Activated CD8-positive, alpha-beta T cell treated with anti-CD3 and anti-CD28 coated beads for 36 hours (primary cell): Measurements from ENCODE around the gene SLC22A17. TPM values are rescaled to one million over a fixed set of nuclear protein-coding genes. Genes with fewer than 3 reads are reported as not detected.
"Not testable (repeated sequence)": the region's sequence is repeated elsewhere in the genome, so short reads cannot be mapped to it uniquely, and the experiment has no call there.

Experiments used
- ATAC-seq: fragments of 200-7000 bp; cut with Tn5 transposase; one replicate; pipeline ENCODE4 v1.10.0; 2021; ENCODE audit warnings: mild to moderate bottlenecking, moderate library complexity
- CTCF ChIA-PET: fragments of 350-600 bp; sonication (Branson Sonifier 250); formaldehyde crosslinking; loops from one replicate; lab custom pipeline; 2021; ENCODE audit warnings: antibody characterized with exemption; lab: Charles Lee
- POLR2A ChIA-PET: fragments of 350-600 bp; sonication (Branson Sonifier 250); formaldehyde crosslinking; loops from one replicate; lab custom pipeline; 2021; ENCODE audit warnings: antibody characterized with exemption; lab: Charles Lee
- DNase-seq: peaks from one replicate; pipeline ENCODE4 v3.0.0-alpha.2; 2020
- H3K27ac Mint-ChIP-seq: one replicate; pipeline ENCODE4 v1.8.0; 2021; ENCODE audit warnings: mild to moderate bottlenecking, mixed read lengths
- H3K27me3 Mint-ChIP-seq: one replicate; pipeline ENCODE4 v1.8.0; 2021; ENCODE audit warnings: mixed read lengths
- H3K36me3 Mint-ChIP-seq: one replicate; pipeline ENCODE4 v1.8.0; 2021; ENCODE audit warnings: low read depth, mixed read lengths
- H3K4me1 Mint-ChIP-seq: one replicate; pipeline ENCODE4 v1.8.0; 2021; ENCODE audit warnings: low read depth, mixed read lengths
- H3K4me3 Mint-ChIP-seq: one replicate; pipeline ENCODE4 v1.8.0; 2021; ENCODE audit warnings: mild to moderate bottlenecking, moderate library complexity, mixed read lengths
- H3K9me3 Mint-ChIP-seq: one replicate; pipeline ENCODE4 v1.8.0; 2021; ENCODE audit warnings: mixed read lengths
- CTCF ChIP-seq: fragments of 200-600 bp; IDR thresholded peaks from one replicate; pipeline ENCODE4 v1.8.0; 2022; ENCODE audit warnings: antibody characterized with exemption, mild to moderate bottlenecking
- intact Hi-C: fragments of 100-400 bp; cut with micrococcal nuclease; formaldehyde crosslinking; loops from one replicate; pipeline ENCODE4 v1.10.0; 2022
- total RNA-seq, 2 experiments: library from RNA; stranded (reverse); gene quantifications; one replicate each; pipeline ENCODE4 v1.2.3, GENCODE V29; 2021

The SLC22A17 gene
- total RNA-seq: 1 to 10 TPM; 2.3 TPM

- Mint-ChIP-seq H3K9me3 (no peaks in the 10 kb centered on the region), H3K4me3 (peak within 1 kb of the TSS; percentile 54), H3K4me1 (peaks cover 4% of the 10 kb centered on the region), H3K36me3 (no peaks in the 10 kb centered on the region), H3K27ac (no peak within 1 kb of the TSS), H3K27me3 (peaks cover 35% of the 10 kb centered on the region)
- no peak for TF ChIP-seq CTCF
- ATAC-seq (peak; percentile 92), DNase-seq (peak; percentile 71)
- intact Hi-C loops: no loop called here
- POLR2A ChIA-PET: interaction anchor here (0.8 to 2.0 kb wide), 2 partner anchors 11 to 31 kb away, joined by 3 to 6 read pairs; partner anchors contain the start of gene PABPN1
- CTCF ChIA-PET: interaction anchor here (1.1 to 2.8 kb wide), 3 partner anchors 14 to 27 kb away, joined by 3 to 19 read pairs (median 7); no protein-coding TSS in a partner anchor
Observed at GRCh38 chr14:23352506-23353432, at the start of gene SLC22A17. TSS of gene SLC22A17 (minus strand) at chr14:23352887.

GRCh38 chr14:23401291-23401690 is 48.6 kb upstream of the SLC22A17 start:
- no peak for ATAC-seq
- ChIA-PET CTCF (no interaction called here), POLR2A (no interaction called here)
- Mint-ChIP-seq H3K9me3 (no peaks in the 10 kb centered on the region), H3K36me3 (no peaks in the 10 kb centered on the region), H3K27me3 (no peaks in the 10 kb centered on the region), H3K27ac (no peak overlapping the region), H3K4me1 (no peaks in the 10 kb centered on the region), H3K4me3 (no peak overlapping the region)
- intact Hi-C loops: no loop called here
- TF ChIP-seq CTCF: no peak
- no peak for DNase-seq

GRCh38 chr14:23400496-23401149 is 47.9 kb upstream of the SLC22A17 start:
- H3K36me3 Mint-ChIP-seq, H3K4me3 Mint-ChIP-seq, H3K27me3 Mint-ChIP-seq, intact Hi-C loops, H3K9me3 Mint-ChIP-seq, H3K4me1 Mint-ChIP-seq, H3K27ac Mint-ChIP-seq, ATAC-seq, DNase-seq, CTCF ChIA-PET, POLR2A ChIA-PET: not testable (repeated sequence)

- ATAC-seq (no peak), DNase-seq (no peak)
- H3K27ac Mint-ChIP-seq: no peak overlapping the region
- ChIA-PET CTCF (no interaction called here), POLR2A (no interaction called here)
- TF ChIP-seq CTCF: no peak
- no peaks in the 10 kb centered on the region for H3K4me1 Mint-ChIP-seq
- H3K36me3 Mint-ChIP-seq: no peaks in the 10 kb centered on the region
- intact Hi-C loops: no loop called here
- H3K27me3 Mint-ChIP-seq: no peaks in the 10 kb centered on the region
- H3K4me3 Mint-ChIP-seq: no peak overlapping the region
- no peaks in the 10 kb centered on the region for H3K9me3 Mint-ChIP-seq
Observed at GRCh38 chr14:23399591-23399990, 46.9 kb upstream of the SLC22A17 start.

- Mint-ChIP-seq H3K27me3 (no peaks in the 10 kb centered on the region), H3K27ac (no peak overlapping the region), H3K9me3 (no peaks in the 10 kb centered on the region), H3K4me1 (no peaks in the 10 kb centered on the region), H3K36me3 (no peaks in the 10 kb centered on the region), H3K4me3 (no peak overlapping the region)
- DNase-seq (no peak), ATAC-seq (no peak)
- TF ChIP-seq CTCF: no peak
- intact Hi-C loops: no loop called here
- POLR2A ChIA-PET: no interaction called here
- CTCF ChIA-PET: no interaction called here
Observed at GRCh38 chr14:23399136-23399535, 46.4 kb upstream of the SLC22A17 start.
